ENCODE data around the gene TSPO. TPM values are rescaled to one million over a fixed set of nuclear protein-coding genes. Genes with fewer than 3 reads are reported as not detected.

The TSPO gene
- total and polyA plus RNA-seq, 2 of the 13 experiments (the other 11 are each of a cell fraction or from before 2014, with no cell fraction given): 0.46 to 1.4 TPM

DNA sequence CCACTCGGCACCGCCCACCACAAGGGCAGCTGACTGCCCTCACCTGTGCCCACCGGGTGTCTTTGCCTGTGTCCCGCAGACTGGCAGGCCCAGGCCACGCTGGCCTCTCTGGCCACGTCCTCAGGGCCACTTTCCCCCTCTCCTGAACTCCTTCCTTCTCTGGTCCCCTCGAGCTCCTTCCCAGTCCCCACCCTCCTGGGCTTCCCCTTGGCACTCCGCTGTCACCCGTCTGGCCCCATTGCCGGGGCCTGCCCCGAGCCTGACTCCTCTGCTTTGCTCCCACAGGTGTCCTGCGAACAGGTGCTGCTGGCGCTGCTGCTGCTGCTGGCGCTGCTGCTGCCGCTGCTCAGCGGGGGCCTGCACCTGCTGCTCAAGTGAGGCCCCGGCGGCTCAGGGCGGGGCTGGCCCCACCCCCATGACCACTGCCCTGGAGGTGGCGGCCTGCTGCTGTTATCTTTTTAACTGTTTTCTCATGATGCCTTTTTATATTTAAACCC lies 22.4 kb upstream of the TSPO start:
- H3K36me3 ChIP-seq (replicated peaks in 1 of 2; ENCODE audit: control insufficient read depth in 1 of 2, insufficient read depth in 2 of 2, low read length in 2 of 2): peaks cover 0 to 16% of the 10 kb centered on the region in 2 experiments; a peak in 3 of 5 replicates
- no peaks in the 10 kb centered on the region for H3K27me3 ChIP-seq (ENCODE audit: control insufficient read depth in 1 of 2, insufficient read depth in 2 of 2, low read length in 2 of 2)
- no peak overlapping the region for H3K9ac ChIP-seq (ENCODE audit: insufficient read depth, low read depth, low read length)
- no peak overlapping the region for H3K4me3 ChIP-seq (replicated peaks in 1 of 3; ENCODE audit: insufficient read depth in 1 of 3, low read depth in 2 of 3, low read length in 3 of 3)
- FAIRE-seq: no peak
- H2AFZ ChIP-seq (ENCODE audit: low read length): no peak overlapping the region
- TF ChIP-seq, protein P1, sequence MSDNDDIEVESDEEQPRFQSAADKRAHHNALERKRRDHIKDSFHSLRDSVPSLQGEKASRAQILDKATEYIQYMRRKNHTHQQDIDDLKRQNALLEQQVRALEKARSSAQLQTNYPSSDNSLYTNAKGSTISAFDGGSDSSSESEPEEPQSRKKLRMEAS (IDR thresholded peaks at IDR 0.05): no peak
- TF ChIP-seq, protein P2, sequence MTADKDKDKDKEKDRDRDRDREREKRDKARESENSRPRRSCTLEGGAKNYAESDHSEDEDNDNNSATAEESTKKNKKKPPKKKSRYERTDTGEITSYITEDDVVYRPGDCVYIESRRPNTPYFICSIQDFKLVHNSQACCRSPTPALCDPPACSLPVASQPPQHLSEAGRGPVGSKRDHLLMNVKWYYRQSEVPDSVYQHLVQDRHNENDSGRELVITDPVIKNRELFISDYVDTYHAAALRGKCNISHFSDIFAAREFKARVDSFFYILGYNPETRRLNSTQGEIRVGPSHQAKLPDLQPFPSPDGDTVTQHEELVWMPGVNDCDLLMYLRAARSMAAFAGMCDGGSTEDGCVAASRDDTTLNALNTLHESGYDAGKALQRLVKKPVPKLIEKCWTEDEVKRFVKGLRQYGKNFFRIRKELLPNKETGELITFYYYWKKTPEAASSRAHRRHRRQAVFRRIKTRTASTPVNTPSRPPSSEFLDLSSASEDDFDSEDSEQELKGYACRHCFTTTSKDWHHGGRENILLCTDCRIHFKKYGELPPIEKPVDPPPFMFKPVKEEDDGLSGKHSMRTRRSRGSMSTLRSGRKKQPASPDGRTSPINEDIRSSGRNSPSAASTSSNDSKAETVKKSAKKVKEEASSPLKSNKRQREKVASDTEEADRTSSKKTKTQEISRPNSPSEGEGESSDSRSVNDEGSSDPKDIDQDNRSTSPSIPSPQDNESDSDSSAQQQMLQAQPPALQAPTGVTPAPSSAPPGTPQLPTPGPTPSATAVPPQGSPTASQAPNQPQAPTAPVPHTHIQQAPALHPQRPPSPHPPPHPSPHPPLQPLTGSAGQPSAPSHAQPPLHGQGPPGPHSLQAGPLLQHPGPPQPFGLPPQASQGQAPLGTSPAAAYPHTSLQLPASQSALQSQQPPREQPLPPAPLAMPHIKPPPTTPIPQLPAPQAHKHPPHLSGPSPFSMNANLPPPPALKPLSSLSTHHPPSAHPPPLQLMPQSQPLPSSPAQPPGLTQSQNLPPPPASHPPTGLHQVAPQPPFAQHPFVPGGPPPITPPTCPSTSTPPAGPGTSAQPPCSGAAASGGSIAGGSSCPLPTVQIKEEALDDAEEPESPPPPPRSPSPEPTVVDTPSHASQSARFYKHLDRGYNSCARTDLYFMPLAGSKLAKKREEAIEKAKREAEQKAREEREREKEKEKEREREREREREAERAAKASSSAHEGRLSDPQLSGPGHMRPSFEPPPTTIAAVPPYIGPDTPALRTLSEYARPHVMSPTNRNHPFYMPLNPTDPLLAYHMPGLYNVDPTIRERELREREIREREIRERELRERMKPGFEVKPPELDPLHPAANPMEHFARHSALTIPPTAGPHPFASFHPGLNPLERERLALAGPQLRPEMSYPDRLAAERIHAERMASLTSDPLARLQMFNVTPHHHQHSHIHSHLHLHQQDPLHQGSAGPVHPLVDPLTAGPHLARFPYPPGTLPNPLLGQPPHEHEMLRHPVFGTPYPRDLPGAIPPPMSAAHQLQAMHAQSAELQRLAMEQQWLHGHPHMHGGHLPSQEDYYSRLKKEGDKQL (CRISPR knock-in tag; IDR thresholded peaks at IDR 0.05; ENCODE audit: low read depth): no peak
- TF ChIP-seq ZNF589 (CRISPR knock-in tag; conservative IDR thresholded peaks at IDR 0.05) (no peak), ZFP36L1 (CRISPR knock-in tag; IDR thresholded peaks at IDR 0.05) (no peak), FOXA1 (IDR thresholded peaks at IDR 0.05) (no peak), FOXA1 (CRISPR knock-in tag; IDR thresholded peaks at IDR 0.05) (no peak)
- TF ChIP-seq, protein P3, sequence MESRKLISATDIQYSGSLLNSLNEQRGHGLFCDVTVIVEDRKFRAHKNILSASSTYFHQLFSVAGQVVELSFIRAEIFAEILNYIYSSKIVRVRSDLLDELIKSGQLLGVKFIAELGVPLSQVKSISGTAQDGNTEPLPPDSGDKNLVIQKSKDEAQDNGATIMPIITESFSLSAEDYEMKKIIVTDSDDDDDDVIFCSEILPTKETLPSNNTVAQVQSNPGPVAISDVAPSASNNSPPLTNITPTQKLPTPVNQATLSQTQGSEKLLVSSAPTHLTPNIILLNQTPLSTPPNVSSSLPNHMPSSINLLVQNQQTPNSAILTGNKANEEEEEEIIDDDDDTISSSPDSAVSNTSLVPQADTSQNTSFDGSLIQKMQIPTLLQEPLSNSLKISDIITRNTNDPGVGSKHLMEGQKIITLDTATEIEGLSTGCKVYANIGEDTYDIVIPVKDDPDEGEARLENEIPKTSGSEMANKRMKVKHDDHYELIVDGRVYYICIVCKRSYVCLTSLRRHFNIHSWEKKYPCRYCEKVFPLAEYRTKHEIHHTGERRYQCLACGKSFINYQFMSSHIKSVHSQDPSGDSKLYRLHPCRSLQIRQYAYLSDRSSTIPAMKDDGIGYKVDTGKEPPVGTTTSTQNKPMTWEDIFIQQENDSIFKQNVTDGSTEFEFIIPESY (CRISPR knock-in tag; IDR thresholded peaks at IDR 0.05): peak; percentile 95
- no peak overlapping the region for H3K4me2 ChIP-seq (ENCODE audit: low read depth, low read length)
- in situ Hi-C loops (cut with HindIII; ENCODE audit: extremely low pct_ligation_motif_present, low pct_unique_long_range_greater_than_20kb) (no loop called here), intact Hi-C loops (cut with micrococcal nuclease; ENCODE audit: unreplicated experiment) (loop anchor here (5.0 kb wide), 1 partner anchor 37 kb away; no protein-coding TSS in a partner anchor)
- ChIA-PET CTCF (ENCODE audit: low intra/inter-chr PET ratio, low total read pairs) (no interaction called here), POLR2A (no interaction called here)
- H3K4me1 ChIP-seq (ENCODE audit: insufficient read depth, low read length): peaks cover 31% of the 10 kb centered on the region
- BruUV-seq (replicated peaks): no TSS peak
- no peaks in the 10 kb centered on the region for H4K20me1 ChIP-seq (ENCODE audit: insufficient read depth, low read length)
- no peak overlapping the region for H3K27ac ChIP-seq (ENCODE audit: extremely low read length, insufficient read depth, low read length)
- 76% methylated on average over 17 of the region's 20 CpGs for WGBS (ENCODE audit: low lambda C conversion rate)
- no peaks in the 10 kb centered on the region for H3K79me2 ChIP-seq (ENCODE audit: insufficient read depth, low read length)
- no peak for ATAC-seq
- no peak for DNase-seq (ENCODE audit: low spot score)
- no peaks in the 10 kb centered on the region for H3K9me3 ChIP-seq (ENCODE audit: low read length)

All from HepG2 (cell line).